GM20000 (cell line): ENCODE results near the gene TXNRD2.

Source experiments
- DNase-seq: peaks from one replicate; pipeline ENCODE4 v3.0.0; 2012; ENCODE audit warnings: low spot score
- TF ChIP-seq, protein P1 (sequence below): IDR thresholded peaks from 2 replicates; pipeline ENCODE4 v1.5.1; 2012; ENCODE audit warnings: mild to moderate bottlenecking, control low read depth; ENCODE audit errors: extremely low read depth, missing control alignments

The TXNRD2 gene

GRCh38 chr22:19862619-19863246 lies 78.9 kb downstream of the TXNRD2 start:
- TF ChIP-seq, protein P1, sequence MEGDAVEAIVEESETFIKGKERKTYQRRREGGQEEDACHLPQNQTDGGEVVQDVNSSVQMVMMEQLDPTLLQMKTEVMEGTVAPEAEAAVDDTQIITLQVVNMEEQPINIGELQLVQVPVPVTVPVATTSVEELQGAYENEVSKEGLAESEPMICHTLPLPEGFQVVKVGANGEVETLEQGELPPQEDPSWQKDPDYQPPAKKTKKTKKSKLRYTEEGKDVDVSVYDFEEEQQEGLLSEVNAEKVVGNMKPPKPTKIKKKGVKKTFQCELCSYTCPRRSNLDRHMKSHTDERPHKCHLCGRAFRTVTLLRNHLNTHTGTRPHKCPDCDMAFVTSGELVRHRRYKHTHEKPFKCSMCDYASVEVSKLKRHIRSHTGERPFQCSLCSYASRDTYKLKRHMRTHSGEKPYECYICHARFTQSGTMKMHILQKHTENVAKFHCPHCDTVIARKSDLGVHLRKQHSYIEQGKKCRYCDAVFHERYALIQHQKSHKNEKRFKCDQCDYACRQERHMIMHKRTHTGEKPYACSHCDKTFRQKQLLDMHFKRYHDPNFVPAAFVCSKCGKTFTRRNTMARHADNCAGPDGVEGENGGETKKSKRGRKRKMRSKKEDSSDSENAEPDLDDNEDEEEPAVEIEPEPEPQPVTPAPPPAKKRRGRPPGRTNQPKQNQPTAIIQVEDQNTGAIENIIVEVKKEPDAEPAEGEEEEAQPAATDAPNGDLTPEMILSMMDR: no peak
- no peak for DNase-seq

GRCh38 chr22:19859861-19860510 lies 81.6 kb downstream of the TXNRD2 start:
- TF ChIP-seq, protein P1: no peak
- no peak for DNase-seq

DNA sequence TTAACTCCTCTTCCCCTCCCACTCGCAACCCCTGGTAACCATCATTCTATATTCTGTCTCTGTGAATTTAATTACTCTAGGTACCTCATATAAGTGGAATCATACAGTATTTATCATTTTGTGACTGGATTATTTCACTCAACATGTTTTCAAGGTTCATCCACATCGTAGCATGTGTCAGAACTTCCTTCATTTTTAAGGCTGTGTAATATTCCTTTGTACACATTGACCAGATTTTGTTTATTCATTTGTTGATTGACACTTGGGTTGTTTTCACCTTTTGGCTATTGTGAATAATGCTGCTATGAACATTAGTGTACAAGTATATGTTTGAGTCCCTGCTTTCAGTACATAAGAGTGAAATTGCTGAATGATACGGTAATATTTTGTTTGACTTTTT lies 84.2 kb downstream of the TXNRD2 start:
- TF ChIP-seq, protein P1: no peak
- DNase-seq: no peak

GRCh38 chr22:19855504-19856409 lies 85.9 kb downstream of the TXNRD2 start:
- peak; percentile 72 for DNase-seq
- TF ChIP-seq, protein P1: no peak

DNA sequence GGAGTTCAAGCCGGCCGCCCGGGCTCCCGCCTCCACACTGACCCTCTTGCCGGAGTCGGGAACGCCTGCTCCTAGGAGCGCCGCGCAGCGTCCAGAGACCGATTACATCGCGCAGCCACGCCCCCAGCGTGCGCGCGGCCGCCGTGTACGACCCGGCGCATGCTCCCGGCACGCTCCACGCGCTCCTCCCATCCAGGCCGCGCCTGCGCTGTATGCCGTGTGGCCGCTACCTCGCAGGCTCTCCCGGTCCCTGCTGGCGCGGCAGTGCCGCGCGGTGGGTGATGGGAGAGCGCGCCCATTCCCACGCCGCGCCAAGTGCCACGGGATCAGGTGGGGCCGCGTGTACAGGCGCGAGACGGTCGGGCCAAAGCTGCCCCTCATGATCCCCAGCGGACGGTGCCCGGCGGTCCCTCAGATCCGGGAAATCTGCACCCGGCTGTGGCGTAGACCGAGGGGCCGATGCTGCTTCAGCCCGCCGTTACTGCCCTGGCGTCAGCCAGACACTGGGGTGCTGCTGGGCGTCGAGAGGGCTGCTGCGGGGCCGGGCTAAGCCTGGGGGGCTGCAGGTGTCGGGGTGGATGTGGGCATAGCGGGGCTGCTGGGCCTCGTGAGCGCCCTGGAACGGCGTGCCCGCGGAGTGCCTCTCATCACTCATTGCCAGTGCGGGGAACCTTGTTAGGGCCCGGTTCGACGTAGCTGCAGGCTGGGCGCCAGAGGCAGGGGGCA lies 86.7 kb downstream of the TXNRD2 start, which contains the start of the genes GNB1L and RTL10:
Gene GNB1L, minus strand, starts transcription at position 97 of the 726 bp plus-strand sequence. CDS start 33,519 bp downstream, outside the sequence.
Gene RTL10, minus strand, starts transcription at position 97 of the 726 bp plus-strand sequence. CDS start 2,613 bp downstream, outside the sequence.
- TF ChIP-seq, protein P1: no peak
- peak; percentile 98 for DNase-seq

DNA sequence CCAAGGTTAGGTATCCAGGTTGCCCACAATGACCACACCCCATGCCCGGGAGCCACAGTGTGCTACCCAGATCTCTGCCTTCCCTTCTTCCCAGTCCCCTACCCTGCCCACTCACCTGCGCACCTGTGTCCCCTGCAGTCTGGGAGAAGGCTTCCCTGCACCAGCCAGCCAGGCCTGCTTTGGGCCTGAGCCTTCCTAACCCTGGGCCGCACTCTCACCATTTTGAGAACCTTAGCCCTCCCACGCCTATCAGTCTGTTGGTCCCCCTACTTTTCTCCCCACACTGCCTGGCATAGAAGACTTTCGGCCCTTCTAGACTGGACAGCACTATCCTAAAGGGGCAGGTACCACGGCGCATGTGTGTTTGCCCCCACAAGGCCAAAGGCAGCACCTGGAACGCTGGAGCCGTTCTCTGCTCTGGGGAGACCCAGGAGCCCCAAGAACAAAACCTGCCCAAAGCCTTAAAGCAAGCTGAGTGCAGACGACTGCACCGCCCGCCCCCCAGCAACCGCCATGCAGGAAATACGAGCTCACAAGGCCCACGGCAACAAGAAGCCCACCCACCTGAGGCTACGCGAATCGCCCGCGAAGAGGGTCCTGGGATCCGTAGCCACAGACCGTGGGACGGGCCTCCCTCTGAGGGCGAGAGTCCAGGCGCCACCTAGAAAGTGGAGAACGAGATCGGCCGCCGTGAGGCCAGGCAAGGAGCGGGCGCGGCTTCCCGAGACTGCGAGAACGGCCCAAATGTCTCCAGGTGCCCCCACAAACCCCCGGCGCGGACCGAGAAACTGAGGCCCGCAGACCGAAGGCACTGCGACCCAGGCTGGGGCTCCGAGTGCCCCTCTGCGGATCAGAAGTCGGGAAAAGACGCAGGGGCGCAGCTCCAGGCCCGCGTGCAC lies 87.5 kb downstream of the TXNRD2 start:
- TF ChIP-seq, protein P1: no peak
- no peak for DNase-seq
